Body of pancreas (tissue), 4 donors: ENCODE data around the gene CCR2.

ENCODE experiments used
- POLR2A ChIP-seq, 3 donors: fragments of 450-650 bp; IDR thresholded peaks; one replicate each; pipeline ENCODE4 v1.6.1; 2016; ENCODE audit warnings: antibody characterized with exemption in 3 of 3, mild to moderate bottlenecking in 2 of 3
- TF ChIP-seq, protein P1 (sequence below), 7 experiments: fragments of 450-650 bp in 4 of 7; fragments of 200-600 bp in 3 of 7; sonication (generic) in 3 of 7; IDR thresholded peaks; one replicate each; pipeline ENCODE4 v1.5.1; 2016 to 2019; ENCODE audit warnings: antibody characterized with exemption in 7 of 7

DNA sequence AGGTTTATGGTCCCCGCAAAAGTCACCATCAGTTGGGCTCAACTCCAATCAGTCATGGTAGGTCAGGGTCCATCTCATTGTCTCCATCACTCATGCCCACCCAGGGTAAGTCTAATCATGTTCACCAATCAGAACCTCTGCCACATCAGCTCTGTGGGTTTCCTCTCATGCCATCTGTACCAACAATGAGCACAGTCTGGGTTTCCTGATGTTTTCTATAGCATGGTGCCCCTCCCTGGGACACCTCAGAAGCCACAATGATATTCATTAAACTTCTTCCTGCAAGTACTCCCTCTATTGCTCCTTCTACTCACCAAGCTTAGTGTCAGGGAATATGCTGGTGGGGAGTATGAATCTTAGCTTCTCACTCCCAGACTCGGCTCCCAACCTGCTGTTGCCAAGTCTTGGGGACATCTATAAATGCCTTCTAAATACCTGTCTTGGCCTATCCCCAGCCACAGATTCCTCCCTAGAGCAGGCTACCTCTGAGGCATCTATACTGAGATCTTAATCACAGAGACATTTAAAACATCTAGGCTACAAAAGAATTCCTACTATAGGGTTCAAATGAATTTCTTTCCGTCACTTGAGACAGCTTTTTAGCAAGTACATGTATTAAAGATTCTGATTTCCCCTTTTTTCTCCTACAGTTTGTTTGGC, 5.0 kb upstream of the CCR2 start:
- TF ChIP-seq, protein P1, sequence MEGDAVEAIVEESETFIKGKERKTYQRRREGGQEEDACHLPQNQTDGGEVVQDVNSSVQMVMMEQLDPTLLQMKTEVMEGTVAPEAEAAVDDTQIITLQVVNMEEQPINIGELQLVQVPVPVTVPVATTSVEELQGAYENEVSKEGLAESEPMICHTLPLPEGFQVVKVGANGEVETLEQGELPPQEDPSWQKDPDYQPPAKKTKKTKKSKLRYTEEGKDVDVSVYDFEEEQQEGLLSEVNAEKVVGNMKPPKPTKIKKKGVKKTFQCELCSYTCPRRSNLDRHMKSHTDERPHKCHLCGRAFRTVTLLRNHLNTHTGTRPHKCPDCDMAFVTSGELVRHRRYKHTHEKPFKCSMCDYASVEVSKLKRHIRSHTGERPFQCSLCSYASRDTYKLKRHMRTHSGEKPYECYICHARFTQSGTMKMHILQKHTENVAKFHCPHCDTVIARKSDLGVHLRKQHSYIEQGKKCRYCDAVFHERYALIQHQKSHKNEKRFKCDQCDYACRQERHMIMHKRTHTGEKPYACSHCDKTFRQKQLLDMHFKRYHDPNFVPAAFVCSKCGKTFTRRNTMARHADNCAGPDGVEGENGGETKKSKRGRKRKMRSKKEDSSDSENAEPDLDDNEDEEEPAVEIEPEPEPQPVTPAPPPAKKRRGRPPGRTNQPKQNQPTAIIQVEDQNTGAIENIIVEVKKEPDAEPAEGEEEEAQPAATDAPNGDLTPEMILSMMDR (IDR thresholded peaks at IDR 0.05) = no peak
- TF ChIP-seq POLR2A (IDR thresholded peaks at IDR 0.05) = no peak
